ENCODE results near the gene SH2D2A. TPM values are rescaled to one million over a fixed set of nuclear protein-coding genes. Genes with fewer than 3 reads are reported as not detected.

Gene SH2D2A
- total RNA-seq, 1 donor from 2014 or later = 2.2 TPM

DNA sequence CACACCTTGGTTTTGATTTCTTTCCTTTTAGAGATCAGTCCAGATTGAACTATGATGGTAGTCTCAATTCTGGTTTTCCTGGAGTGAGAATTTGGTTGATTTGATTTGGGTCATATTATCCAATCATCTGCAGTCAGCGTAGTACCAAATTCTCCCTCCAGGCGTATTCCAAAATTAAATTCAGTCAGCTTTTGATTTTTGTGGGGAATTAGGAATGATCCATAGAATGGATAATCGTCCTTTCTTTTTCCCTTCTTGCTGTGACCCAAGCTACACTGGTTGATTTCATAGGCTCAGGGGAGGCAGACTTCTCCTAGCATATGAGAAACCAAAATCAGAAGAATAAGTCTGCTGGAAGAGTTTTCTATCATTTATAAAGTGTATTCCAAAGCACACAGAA lies 44.4 kb downstream of the SH2D2A start:
- no peak for DNase-seq (ENCODE audit: extremely low spot score, unreplicated experiment)
- peak overlapping the region; percentile 21 for H3K4me3 Mint-ChIP-seq
- H3K27ac Mint-ChIP-seq = peak overlapping the region; percentile 36
- TF ChIP-seq, protein P1, sequence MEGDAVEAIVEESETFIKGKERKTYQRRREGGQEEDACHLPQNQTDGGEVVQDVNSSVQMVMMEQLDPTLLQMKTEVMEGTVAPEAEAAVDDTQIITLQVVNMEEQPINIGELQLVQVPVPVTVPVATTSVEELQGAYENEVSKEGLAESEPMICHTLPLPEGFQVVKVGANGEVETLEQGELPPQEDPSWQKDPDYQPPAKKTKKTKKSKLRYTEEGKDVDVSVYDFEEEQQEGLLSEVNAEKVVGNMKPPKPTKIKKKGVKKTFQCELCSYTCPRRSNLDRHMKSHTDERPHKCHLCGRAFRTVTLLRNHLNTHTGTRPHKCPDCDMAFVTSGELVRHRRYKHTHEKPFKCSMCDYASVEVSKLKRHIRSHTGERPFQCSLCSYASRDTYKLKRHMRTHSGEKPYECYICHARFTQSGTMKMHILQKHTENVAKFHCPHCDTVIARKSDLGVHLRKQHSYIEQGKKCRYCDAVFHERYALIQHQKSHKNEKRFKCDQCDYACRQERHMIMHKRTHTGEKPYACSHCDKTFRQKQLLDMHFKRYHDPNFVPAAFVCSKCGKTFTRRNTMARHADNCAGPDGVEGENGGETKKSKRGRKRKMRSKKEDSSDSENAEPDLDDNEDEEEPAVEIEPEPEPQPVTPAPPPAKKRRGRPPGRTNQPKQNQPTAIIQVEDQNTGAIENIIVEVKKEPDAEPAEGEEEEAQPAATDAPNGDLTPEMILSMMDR (conservative IDR thresholded peaks at IDR 0.05) = peak; percentile 54
- H3K9me3 Mint-ChIP-seq = peaks cover 3% of the 10 kb centered on the region
- H3K27me3 Mint-ChIP-seq = no peaks in the 10 kb centered on the region
- peaks cover 55% of the 10 kb centered on the region for H3K4me1 Mint-ChIP-seq (ENCODE audit: unreplicated experiment)
- peaks cover 26% of the 10 kb centered on the region for H3K36me3 Mint-ChIP-seq

DNA sequence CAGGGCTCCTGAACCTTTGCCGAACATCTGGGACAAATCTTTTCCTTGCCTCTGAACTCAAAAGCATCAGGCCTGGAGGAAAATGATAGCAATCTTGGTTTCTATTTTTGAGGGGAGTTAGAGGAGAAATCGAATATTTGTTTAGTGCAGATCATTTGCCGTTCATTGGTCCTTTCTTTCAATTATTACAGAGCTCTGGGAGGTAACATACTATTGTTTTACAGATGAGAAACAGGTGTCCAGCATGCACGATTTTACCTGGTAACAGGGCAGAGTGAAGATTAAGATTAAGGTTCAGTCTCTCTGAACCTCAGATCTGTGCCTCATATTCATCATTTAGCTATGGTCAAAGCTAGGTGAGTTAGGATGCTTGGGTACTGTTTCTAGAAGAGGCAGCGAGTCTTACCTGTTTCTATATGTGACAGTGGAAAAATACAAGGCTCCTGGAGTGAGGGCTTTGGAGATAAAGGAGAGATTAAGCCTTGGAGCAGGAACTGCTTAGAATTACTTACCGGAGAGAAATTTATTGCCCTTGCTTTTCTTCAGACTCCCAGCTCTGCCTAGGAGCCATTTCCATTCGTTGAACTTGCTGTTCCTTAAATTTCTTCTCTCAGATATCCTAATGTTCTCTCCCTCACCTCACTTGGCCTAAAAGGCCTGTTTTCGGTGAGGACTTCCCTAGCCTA lies 47.9 kb downstream of the SH2D2A start:
- TF ChIP-seq, protein P1 (conservative IDR thresholded peaks at IDR 0.05) = no peak
- H3K27ac Mint-ChIP-seq = no peak overlapping the region
- no peak overlapping the region for H3K4me3 Mint-ChIP-seq
- DNase-seq (ENCODE audit: extremely low spot score, unreplicated experiment) = no peak
- H3K4me1 Mint-ChIP-seq (ENCODE audit: unreplicated experiment) = peaks cover 48% of the 10 kb centered on the region
- no peaks in the 10 kb centered on the region for H3K27me3 Mint-ChIP-seq
- peaks cover 2% of the 10 kb centered on the region for H3K9me3 Mint-ChIP-seq
- H3K36me3 Mint-ChIP-seq = peaks cover 24% of the 10 kb centered on the region

DNA sequence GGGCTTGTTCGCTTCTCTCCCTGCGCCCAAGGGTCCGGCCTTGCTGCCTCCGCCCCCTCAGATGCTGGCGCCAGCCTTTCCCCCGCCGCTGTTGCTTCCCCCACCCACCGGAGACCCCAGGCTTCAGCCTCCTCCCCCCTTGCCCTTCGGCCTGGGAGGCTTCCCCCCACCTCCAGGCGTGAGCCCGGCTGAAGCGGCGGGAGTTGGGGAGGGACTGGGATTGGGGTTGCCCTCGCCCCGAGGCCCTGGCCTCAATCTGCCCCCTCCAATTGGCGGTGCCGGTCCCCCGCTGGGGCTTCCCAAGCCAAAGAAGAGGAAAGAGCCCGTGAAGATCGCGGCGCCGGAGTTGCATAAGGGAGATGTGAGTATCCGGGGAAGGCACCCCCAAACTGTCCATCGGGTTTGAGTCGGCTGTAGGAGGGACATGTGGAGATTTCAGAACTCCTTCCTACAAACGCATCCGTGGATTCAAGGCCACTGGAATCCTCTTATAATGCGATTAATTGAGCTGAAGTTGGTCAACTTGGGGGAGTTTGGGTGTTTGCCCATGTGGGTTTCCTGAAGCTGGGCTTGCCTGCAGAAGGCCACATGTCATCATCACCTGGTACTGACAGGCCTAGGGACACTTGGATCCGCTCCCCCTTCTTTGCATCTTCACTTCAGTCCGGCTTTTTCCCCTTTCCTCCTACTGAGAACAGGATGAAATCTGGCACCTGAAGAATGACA lies 48.6 kb downstream of the SH2D2A start:
- Mint-ChIP-seq H3K27me3 (no peaks in the 10 kb centered on the region), H3K27ac (no peak overlapping the region), H3K36me3 (peaks cover 18% of the 10 kb centered on the region), H3K4me1 (ENCODE audit: unreplicated experiment) (peaks cover 41% of the 10 kb centered on the region), H3K9me3 (no peaks in the 10 kb centered on the region), H3K4me3 (no peak overlapping the region)
- no peak for DNase-seq (ENCODE audit: extremely low spot score, unreplicated experiment)
- TF ChIP-seq, protein P1 (conservative IDR thresholded peaks at IDR 0.05) = no peak

DNA sequence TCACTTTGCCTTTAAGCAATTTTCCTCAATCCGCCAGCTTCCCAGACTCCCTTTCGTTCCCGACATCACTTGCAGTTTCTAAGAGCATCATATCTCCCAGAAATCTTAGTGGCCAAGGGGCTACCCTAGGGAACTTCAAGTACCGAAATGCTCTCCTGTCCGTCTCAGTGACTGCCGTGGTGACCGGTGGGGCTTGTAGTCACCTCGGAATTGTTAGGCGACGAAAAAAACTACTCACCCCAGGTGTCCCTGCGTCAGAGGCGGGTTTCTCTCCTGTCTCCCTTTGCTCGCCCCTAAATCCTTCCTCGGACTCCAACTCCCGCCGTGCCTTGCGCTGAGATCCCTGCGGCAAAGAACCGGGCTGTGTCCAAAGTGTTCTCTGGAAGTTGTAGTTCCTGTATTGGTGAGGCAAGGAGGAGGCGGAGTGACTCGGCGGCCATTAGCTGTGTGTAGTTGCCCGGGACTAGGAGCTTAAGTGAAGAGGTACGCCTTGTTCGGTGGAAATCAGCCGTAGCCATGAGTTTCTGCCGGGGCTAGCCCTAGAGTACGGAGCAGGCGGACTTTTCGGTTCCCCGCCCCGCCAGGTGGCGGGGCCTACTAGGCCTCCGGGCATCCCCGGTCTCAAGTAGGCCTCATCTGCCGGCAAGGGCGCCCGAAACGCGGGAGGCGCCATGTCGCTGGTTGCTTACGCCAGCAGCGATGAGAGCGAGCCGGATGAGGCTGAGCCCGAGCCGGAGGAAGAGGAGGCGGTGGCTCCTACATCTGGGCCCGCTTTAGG lies 49.4 kb downstream of the SH2D2A start, which contains the start of gene PRCC:
Gene PRCC (plus strand): TSS at position 435 of the 778 bp plus-strand sequence. CDS start 237 bp downstream, at position 672.
- no peak within 1 kb of the TSS for H3K4me3 Mint-ChIP-seq

More for the DNA sequence above, 49.4 kb downstream of the SH2D2A start, which contains the start of gene PRCC:
- Mint-ChIP-seq H3K36me3 (peaks cover 18% of the 10 kb centered on the region), H3K27ac (no peak within 1 kb of the TSS), H3K9me3 (no peaks in the 10 kb centered on the region), H3K27me3 (no peaks in the 10 kb centered on the region), H3K4me1 (ENCODE audit: unreplicated experiment) (peaks cover 34% of the 10 kb centered on the region)
- TF ChIP-seq, protein P1 (conservative IDR thresholded peaks at IDR 0.05) = peak; percentile 40
- DNase-seq (ENCODE audit: extremely low spot score, unreplicated experiment) = peak; percentile 98

All from type B pancreatic cell (in vitro differentiated cells).